ENCODE measurements around the gene TIMP1. TPM values are rescaled to one million over a fixed set of nuclear protein-coding genes. Genes with fewer than 3 reads are reported as not detected.

The TIMP1 gene
- total RNA-seq, 1 donor from 2014 or later, result 479 TPM

- Histone ChIP-seq H3K4me3 (ENCODE audit: insufficient read depth, low read depth, low read length) (no peak overlapping the region), H3K9ac (ENCODE audit: low read length) (no peak overlapping the region), H3K27me3 (ENCODE audit: insufficient read depth, low read length) (no peaks in the 10 kb centered on the region), H4K20me1 (ENCODE audit: insufficient read depth, low read length) (peaks cover 7% of the 10 kb centered on the region), H3K36me3 (ENCODE audit: insufficient read depth, low read length) (no peaks in the 10 kb centered on the region), H3K4me1 (ENCODE audit: insufficient read depth, low read length) (peaks cover 3% of the 10 kb centered on the region), H3K27ac (ENCODE audit: low read depth, low read length) (no peak overlapping the region), H3K4me2 (ENCODE audit: low read length) (no peak overlapping the region), H3K79me2 (ENCODE audit: insufficient read depth, low read length) (no peaks in the 10 kb centered on the region), H3K9me3 (ENCODE audit: insufficient read depth, low read depth, low read length) (no peaks in the 10 kb centered on the region), H2AFZ (ENCODE audit: low read depth, low read length) (no peak overlapping the region)
- Mint-ChIP-seq H3K27ac (ENCODE audit: unreplicated experiment) (no peak overlapping the region), H3K4me1 (ENCODE audit: low read depth, unreplicated experiment) (no peaks in the 10 kb centered on the region), H3K27me3 (ENCODE audit: low read depth, unreplicated experiment) (no peaks in the 10 kb centered on the region), H3K36me3 (ENCODE audit: low read depth, unreplicated experiment) (no peaks in the 10 kb centered on the region), H3K4me3 (ENCODE audit: unreplicated experiment) (no peak overlapping the region), H3K9me3 (ENCODE audit: unreplicated experiment) (no peaks in the 10 kb centered on the region)
- TF ChIP-seq EZH2 (IDR thresholded peaks at IDR 0.05; ENCODE audit: insufficient read depth, low read length), result no peak
- no peak for FAIRE-seq
- no peak for DNase-seq (ENCODE audit: low read depth)
These were observed 8.7 kb downstream of the TIMP1 start for GRCh38 chrX:47590984-47591383.

GRCh38 chrX:47593522-47593921 lies 11.3 kb downstream of the TIMP1 start:
- no peak overlapping the region for H3K4me3 ChIP-seq (ENCODE audit: insufficient read depth, low read depth, low read length)
- H3K9me3 ChIP-seq (ENCODE audit: insufficient read depth, low read depth, low read length), result no peaks in the 10 kb centered on the region
- no peak overlapping the region for H3K9ac ChIP-seq (ENCODE audit: low read length)
- H2AFZ ChIP-seq (ENCODE audit: low read depth, low read length), result no peak overlapping the region
- no peak for TF ChIP-seq CTCF (IDR thresholded peaks at IDR 0.05; ENCODE audit: insufficient read depth, low read depth, low read length)
- no peak for TF ChIP-seq EZH2 (IDR thresholded peaks at IDR 0.05; ENCODE audit: insufficient read depth, low read length)
- peaks cover 3% of the 10 kb centered on the region for H3K36me3 Mint-ChIP-seq (ENCODE audit: low read depth, unreplicated experiment)
- H4K20me1 ChIP-seq (ENCODE audit: insufficient read depth, low read length), result no peaks in the 10 kb centered on the region
- H3K4me1 ChIP-seq (ENCODE audit: insufficient read depth, low read length), result peaks cover 3% of the 10 kb centered on the region
- no peaks in the 10 kb centered on the region for H3K79me2 ChIP-seq (ENCODE audit: insufficient read depth, low read length)
- H3K27me3 Mint-ChIP-seq (ENCODE audit: low read depth, unreplicated experiment), result no peaks in the 10 kb centered on the region
- H3K4me2 ChIP-seq (ENCODE audit: low read length), result no peak overlapping the region
- no peak for FAIRE-seq
- peaks cover 5% of the 10 kb centered on the region for H3K9me3 Mint-ChIP-seq (ENCODE audit: unreplicated experiment)
- DNase-seq (ENCODE audit: low read depth), result no peak
- H3K27ac Mint-ChIP-seq (ENCODE audit: unreplicated experiment), result no peak overlapping the region
- H3K4me1 Mint-ChIP-seq (ENCODE audit: low read depth, unreplicated experiment), result no peaks in the 10 kb centered on the region
- H3K27me3 ChIP-seq (ENCODE audit: insufficient read depth, low read length), result no peaks in the 10 kb centered on the region
- H3K27ac ChIP-seq (ENCODE audit: low read depth, low read length), result no peak overlapping the region
- no peaks in the 10 kb centered on the region for H3K36me3 ChIP-seq (ENCODE audit: insufficient read depth, low read length)
- no peak overlapping the region for H3K4me3 Mint-ChIP-seq (ENCODE audit: unreplicated experiment)

- H3K36me3 Mint-ChIP-seq (ENCODE audit: low read depth, unreplicated experiment), result peaks cover 3% of the 10 kb centered on the region
- H3K4me3 ChIP-seq (ENCODE audit: insufficient read depth, low read depth, low read length), result no peak overlapping the region
- H3K79me2 ChIP-seq (ENCODE audit: insufficient read depth, low read length), result no peaks in the 10 kb centered on the region
- H3K27ac ChIP-seq (ENCODE audit: low read depth, low read length), result peak overlapping the region; percentile 61
- H3K9ac ChIP-seq (ENCODE audit: low read length), result peak overlapping the region; percentile 43
- peak; percentile 93 for FAIRE-seq
- TF ChIP-seq EZH2 (IDR thresholded peaks at IDR 0.05; ENCODE audit: insufficient read depth, low read length), result no peak
- no peak for TF ChIP-seq CTCF (IDR thresholded peaks at IDR 0.05; ENCODE audit: insufficient read depth, low read depth, low read length)
- H3K27ac Mint-ChIP-seq (ENCODE audit: unreplicated experiment), result no peak overlapping the region
- peak; percentile 79 for DNase-seq (ENCODE audit: low read depth)
- H3K4me1 ChIP-seq (ENCODE audit: insufficient read depth, low read length), result peaks cover 3% of the 10 kb centered on the region
- H4K20me1 ChIP-seq (ENCODE audit: insufficient read depth, low read length), result no peaks in the 10 kb centered on the region
- no peaks in the 10 kb centered on the region for H3K9me3 ChIP-seq (ENCODE audit: insufficient read depth, low read depth, low read length)
- peaks cover 5% of the 10 kb centered on the region for H3K9me3 Mint-ChIP-seq (ENCODE audit: unreplicated experiment)
- H2AFZ ChIP-seq (ENCODE audit: low read depth, low read length), result no peak overlapping the region
- H3K36me3 ChIP-seq (ENCODE audit: insufficient read depth, low read length), result no peaks in the 10 kb centered on the region
- no peak overlapping the region for H3K4me2 ChIP-seq (ENCODE audit: low read length)
- H3K27me3 ChIP-seq (ENCODE audit: insufficient read depth, low read length), result no peaks in the 10 kb centered on the region
- no peaks in the 10 kb centered on the region for H3K4me1 Mint-ChIP-seq (ENCODE audit: low read depth, unreplicated experiment)
- H3K4me3 Mint-ChIP-seq (ENCODE audit: unreplicated experiment), result no peak overlapping the region
- no peaks in the 10 kb centered on the region for H3K27me3 Mint-ChIP-seq (ENCODE audit: low read depth, unreplicated experiment)
These were observed 13.5 kb downstream of the TIMP1 start for GRCh38 chrX:47595716-47596251.

All from astrocyte (in vitro differentiated cells and primary cell).